T-helper 2 cell treated with Interferon-gamma antibody and Interleukin-4, amounts not matched to agents 5 μg/mL and 100 μg/mL, for 36 hours (primary cell): Measurements from ENCODE around the gene ZNF582.
A peak's percentile ranks its signal among the peaks of the same experiment; 100 is the strongest.

ENCODE experiments used
- DNase-seq: peaks from one replicate; pipeline ENCODE4 v3.0.0; 2021; ENCODE audit warnings: low spot score
- H3K27ac Mint-ChIP-seq: one replicate; pipeline ENCODE4 v1.8.0; 2021; ENCODE audit warnings: mild to moderate bottlenecking, mixed read lengths
- H3K27me3 Mint-ChIP-seq: one replicate; pipeline ENCODE4 v1.8.0; 2021; ENCODE audit warnings: low read depth, mixed read lengths
- H3K36me3 Mint-ChIP-seq: one replicate; pipeline ENCODE4 v1.8.0; 2021; ENCODE audit warnings: low read depth, mixed read lengths
- H3K4me1 Mint-ChIP-seq: one replicate; pipeline ENCODE4 v1.8.0; 2021; ENCODE audit warnings: low read depth, mixed read lengths
- H3K4me3 Mint-ChIP-seq: one replicate; pipeline ENCODE4 v1.8.0; 2022; ENCODE audit warnings: mild to moderate bottlenecking, moderate library complexity, mixed read lengths
- H3K9me3 Mint-ChIP-seq: one replicate; pipeline ENCODE4 v1.8.0; 2021; ENCODE audit warnings: mixed read lengths

The ZNF582 gene

DNA sequence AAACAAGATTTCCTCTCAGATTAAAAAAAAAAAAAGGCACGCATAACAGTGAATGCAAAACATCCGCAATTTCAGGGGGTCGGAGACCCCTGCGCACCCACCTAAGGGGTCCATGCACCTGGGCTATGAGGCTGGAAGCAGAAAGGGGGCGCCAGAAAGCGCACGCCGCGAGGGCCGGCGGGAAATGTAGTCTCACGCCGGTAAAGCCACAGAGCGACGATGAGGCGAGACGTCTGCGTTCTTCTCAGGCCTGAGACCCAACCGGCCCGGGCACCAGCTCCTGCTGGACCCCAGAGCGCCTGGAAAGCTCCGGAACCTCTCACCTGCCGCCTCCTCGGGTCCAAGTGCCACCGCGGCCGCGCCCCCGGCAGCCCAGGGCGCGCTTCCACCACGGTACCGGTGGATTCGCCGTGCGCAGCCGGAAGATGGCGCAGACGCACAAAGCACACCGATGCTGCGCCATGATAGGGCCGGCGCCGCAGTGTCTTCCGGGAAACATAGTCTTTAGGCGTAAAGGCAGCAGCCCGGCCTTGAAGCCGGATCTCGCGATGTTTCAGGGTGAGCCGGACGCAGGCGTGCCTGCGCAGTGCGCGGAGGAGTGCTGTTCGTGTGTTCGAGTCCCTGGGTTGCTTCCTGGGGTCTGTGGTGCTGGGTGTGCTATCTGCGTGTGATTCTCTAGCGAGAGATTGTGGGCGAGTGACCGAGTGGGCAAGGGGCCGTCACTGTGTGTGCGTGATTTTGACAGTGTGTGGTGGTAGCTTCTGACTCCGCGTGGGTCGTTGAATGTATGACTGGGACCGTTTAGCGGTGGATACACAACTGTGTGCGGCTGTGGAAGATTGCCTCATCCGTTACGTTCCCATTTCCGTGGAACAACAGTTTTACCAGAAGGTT, at the start of gene ZNF582:
ZNF582 (minus strand) TSS at position 416 of the 894 bp plus-strand sequence. CDS start 1,782 bp downstream, outside the sequence.
- H3K36me3 Mint-ChIP-seq = peaks cover 12% of the 10 kb centered on the region
- peak within 1 kb of the TSS; percentile 94 for H3K27ac Mint-ChIP-seq
- H3K4me1 Mint-ChIP-seq = peaks cover 7% of the 10 kb centered on the region
- no peaks in the 10 kb centered on the region for H3K27me3 Mint-ChIP-seq
- H3K4me3 Mint-ChIP-seq = peak within 1 kb of the TSS; percentile 97
- H3K9me3 Mint-ChIP-seq = peaks cover 74% of the 10 kb centered on the region
- DNase-seq = peak; percentile 87

DNA sequence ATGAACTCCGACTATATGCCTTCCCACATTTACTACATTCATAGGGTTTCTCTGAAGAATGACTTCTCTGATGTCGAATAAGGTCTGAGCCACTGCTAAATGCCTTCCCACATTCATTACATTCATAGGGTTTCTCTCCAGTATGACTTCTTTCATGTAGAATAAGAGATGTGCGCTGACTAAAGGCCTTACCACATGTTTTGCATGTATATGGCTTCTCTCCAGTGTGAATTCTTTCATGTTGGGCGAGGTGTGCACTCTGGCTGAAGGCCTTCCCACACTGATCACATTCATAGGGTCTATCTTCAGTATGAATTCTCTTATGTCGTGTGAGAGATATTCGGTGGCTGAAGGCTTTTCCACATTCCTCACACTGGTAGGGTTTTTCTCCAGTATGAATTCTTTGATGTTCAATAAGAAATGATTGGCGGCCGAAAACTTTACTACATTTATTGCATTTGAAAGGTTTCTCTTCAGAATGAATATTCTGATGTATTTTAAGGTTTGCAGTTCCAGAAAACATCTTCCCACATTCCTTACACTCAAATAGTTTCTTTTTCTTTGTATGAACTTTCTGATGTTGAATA, 48.0 kb upstream of the ZNF582 start:
- no peaks in the 10 kb centered on the region for H3K27me3 Mint-ChIP-seq
- H3K4me1 Mint-ChIP-seq = no peaks in the 10 kb centered on the region
- no peak overlapping the region for H3K27ac Mint-ChIP-seq
- peaks cover 66% of the 10 kb centered on the region for H3K9me3 Mint-ChIP-seq
- DNase-seq = no peak
- H3K4me3 Mint-ChIP-seq = no peak overlapping the region
- peaks cover 2% of the 10 kb centered on the region for H3K36me3 Mint-ChIP-seq

DNA sequence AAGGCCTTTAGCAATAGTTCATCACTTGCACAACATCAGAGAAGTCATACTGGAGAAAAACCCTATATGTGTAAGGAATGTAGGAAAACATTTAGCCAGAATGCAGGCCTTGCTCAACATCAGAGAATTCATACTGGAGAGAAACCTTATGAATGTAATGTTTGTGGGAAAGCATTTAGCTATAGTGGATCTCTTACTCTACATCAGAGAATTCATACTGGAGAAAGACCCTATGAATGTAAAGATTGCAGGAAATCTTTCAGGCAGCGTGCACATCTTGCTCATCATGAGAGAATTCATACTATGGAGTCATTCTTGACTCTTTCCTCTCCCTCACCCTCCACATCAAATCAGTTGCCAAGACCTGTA, 30.6 kb upstream of the ZNF582 start:
- DNase-seq = no peak
- Mint-ChIP-seq H3K9me3 (peaks cover 86% of the 10 kb centered on the region), H3K36me3 (peaks cover 39% of the 10 kb centered on the region), H3K4me3 (no peak overlapping the region), H3K27ac (no peak overlapping the region), H3K27me3 (no peaks in the 10 kb centered on the region), H3K4me1 (no peaks in the 10 kb centered on the region)

DNA sequence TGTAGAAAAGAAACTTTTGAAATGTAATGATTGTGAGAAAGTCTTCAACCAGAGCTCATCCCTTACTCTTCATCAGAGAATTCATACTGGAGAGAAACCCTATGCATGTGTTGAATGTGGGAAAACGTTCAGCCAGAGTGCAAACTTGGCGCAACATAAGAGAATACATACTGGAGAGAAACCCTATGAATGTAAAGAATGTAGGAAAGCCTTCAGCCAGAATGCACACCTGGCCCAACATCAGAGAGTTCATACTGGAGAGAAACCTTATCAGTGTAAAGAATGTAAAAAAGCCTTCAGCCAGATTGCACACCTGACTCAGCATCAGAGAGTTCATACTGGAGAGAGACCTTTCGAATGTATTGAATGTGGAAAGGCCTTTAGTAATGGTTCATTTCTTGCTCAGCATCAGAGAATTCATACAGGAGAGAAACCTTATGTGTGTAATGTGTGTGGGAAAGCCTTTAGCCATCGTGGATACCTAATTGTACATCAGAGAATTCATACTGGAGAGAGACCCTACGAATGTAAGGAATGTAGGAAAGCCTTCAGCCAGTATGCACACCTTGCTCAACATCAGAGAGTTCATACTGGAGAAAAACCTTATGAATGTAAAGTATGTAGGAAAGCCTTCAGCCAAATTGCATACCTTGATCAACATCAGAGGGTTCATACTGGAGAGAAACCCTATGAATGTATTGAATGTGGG, 30.1 kb upstream of the ZNF582 start:
- Mint-ChIP-seq H3K27me3 (no peaks in the 10 kb centered on the region), H3K4me1 (no peaks in the 10 kb centered on the region), H3K9me3 (peaks cover 89% of the 10 kb centered on the region), H3K36me3 (peaks cover 42% of the 10 kb centered on the region), H3K27ac (no peak overlapping the region), H3K4me3 (no peak overlapping the region)
- no peak for DNase-seq

DNA sequence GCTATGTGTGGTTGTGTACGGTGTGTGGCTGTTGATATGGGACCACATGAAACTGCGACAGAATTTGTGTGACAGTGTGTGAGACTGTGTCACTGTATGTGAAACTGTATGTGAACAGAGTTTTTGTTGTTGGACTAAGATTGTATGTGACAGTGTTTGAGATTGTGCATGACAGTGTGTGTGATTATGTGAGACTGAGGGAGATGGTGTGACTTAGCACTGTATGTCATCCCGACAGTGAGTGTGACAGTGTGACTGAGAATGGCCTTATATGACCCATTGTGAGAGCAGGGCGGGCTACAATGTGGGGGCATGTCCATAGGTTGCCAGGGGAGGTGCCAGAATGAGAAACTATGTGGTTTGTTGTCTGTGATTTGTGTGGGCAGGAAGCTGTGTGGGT, 11.7 kb upstream of the ZNF582 start:
- no peak for DNase-seq
- H3K9me3 Mint-ChIP-seq = peaks cover 69% of the 10 kb centered on the region
- peaks cover 50% of the 10 kb centered on the region for H3K36me3 Mint-ChIP-seq
- no peaks in the 10 kb centered on the region for H3K27me3 Mint-ChIP-seq
- H3K4me1 Mint-ChIP-seq = peaks cover 17% of the 10 kb centered on the region
- peak overlapping the region; percentile 82 for H3K27ac Mint-ChIP-seq
- peak overlapping the region; percentile 85 for H3K4me3 Mint-ChIP-seq

DNA sequence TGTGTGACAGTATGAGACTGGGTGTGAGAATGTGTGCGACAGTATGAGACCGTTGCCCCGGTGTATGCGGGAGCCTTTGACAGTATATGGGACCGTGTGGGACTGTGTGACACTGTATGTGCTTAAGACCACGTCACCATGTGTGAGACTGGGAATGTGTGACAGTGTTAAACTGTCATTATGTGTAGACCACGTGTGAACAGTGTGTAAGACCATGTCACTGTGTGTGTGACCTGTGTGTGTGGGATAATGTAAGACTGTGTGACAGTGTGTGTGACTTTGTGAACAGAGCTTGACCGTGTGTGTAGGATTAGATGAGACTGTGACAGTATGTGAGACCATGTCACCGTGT, 11.3 kb upstream of the ZNF582 start:
- peaks cover 46% of the 10 kb centered on the region for H3K36me3 Mint-ChIP-seq
- no peaks in the 10 kb centered on the region for H3K27me3 Mint-ChIP-seq
- H3K9me3 Mint-ChIP-seq = peaks cover 66% of the 10 kb centered on the region
- H3K4me1 Mint-ChIP-seq = peaks cover 17% of the 10 kb centered on the region
- peak overlapping the region; percentile 82 for H3K27ac Mint-ChIP-seq
- peak overlapping the region; percentile 85 for H3K4me3 Mint-ChIP-seq
- DNase-seq = no peak

DNA sequence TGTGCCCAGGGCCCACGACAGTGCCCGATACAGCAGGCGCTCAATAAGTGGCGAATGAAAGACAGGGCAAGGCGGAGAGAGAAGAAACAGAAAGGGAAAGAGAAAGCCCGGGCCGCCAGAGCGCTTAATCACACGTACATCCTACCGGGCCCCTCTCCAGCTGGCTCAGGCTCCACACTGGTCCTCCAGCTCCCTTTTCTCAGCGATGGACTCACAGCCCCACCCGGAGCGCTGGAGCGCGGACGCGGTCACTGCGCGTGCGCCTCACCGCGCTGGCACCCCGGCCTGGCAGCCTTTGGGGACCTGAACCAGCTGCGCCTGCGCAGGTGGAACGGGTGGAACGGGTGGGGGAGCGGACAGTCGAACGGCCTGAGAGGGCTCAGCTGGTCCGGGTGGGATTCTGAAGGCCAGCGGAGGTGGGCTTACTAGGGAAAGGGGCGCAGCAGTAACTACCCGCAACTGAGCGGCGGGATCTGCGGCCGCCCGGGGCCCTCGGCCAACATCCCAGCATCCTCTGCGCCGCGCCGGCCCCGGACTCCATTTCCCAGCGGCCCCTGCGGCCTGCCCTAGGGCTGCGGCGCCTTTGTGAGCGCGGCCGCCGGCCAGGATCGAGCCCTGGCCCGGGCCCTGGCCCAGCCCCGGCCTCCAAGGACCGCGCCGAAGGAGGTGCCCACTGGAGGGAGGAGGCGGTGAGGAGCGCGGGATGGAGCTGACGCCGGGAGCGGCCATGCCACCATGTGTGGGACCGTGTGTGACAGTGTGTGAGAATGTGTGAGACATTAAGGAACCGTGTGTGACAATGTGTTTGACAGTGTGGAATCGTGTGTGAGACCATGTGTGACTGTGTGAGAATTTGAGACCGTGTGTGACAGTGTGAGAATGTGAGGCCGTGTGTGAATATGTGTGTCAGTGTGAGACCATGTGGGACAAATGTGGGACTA, 10.7 kb upstream of the ZNF582 start, which contains the start of gene ZNF583:
ZNF583 (plus strand) TSS at position 569 of the 941 bp plus-strand sequence. CDS start 2,783 bp downstream, outside the sequence.
- DNase-seq = peak; percentile 91
- peaks cover 71% of the 10 kb centered on the region for H3K9me3 Mint-ChIP-seq
- H3K4me3 Mint-ChIP-seq = peak within 1 kb of the TSS; percentile 85
- H3K27ac Mint-ChIP-seq = peak within 1 kb of the TSS; percentile 82
- no peaks in the 10 kb centered on the region for H3K27me3 Mint-ChIP-seq
- H3K4me1 Mint-ChIP-seq = peaks cover 17% of the 10 kb centered on the region
- peaks cover 47% of the 10 kb centered on the region for H3K36me3 Mint-ChIP-seq

DNA sequence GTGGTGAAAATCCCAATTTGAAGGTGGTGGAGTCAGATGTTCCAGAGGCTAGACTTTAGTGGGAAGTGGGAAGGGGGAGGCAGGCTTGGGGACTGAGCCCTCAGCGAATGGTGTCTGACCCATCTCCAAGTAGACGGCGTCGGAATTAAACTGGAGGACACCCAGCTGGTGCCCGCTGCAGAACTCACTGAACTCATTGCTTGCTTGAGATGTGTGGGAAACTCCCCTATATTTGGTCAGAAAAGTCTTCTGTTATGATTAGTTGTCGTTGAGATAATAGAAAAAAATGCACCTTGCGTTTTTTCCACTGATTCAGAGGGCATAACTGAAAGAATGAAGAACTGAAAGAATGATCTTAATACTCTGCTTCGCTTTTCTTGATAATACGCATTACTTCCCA, 9.9 kb upstream of the ZNF582 start:
- peak overlapping the region; percentile 85 for H3K4me3 Mint-ChIP-seq
- H3K4me1 Mint-ChIP-seq = peaks cover 17% of the 10 kb centered on the region
- H3K27ac Mint-ChIP-seq = peak overlapping the region; percentile 82
- H3K27me3 Mint-ChIP-seq = no peaks in the 10 kb centered on the region
- peaks cover 43% of the 10 kb centered on the region for H3K36me3 Mint-ChIP-seq
- H3K9me3 Mint-ChIP-seq = peaks cover 70% of the 10 kb centered on the region
- no peak for DNase-seq

DNA sequence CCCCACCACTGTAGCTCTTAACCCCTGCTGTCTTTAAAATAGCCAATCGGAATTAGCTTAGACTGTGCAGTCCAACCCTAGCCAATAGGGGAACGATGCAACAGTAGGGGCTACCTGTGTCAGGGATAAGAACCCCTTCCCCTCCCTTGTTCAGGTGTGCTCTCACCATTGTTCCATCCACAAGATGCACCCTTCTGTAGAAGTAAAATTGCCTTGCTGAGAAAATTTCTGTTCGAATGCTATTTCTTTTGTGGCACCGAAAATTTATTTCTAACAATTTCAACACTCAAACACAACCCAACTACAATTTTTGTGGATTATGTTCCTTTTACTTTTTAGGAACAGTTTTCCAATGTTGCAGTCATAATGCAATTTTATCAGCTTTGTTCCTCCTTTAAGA, 7.2 kb upstream of the ZNF582 start:
- no peaks in the 10 kb centered on the region for H3K27me3 Mint-ChIP-seq
- DNase-seq = no peak
- H3K4me1 Mint-ChIP-seq = peaks cover 17% of the 10 kb centered on the region
- peaks cover 75% of the 10 kb centered on the region for H3K9me3 Mint-ChIP-seq
- H3K36me3 Mint-ChIP-seq = peaks cover 29% of the 10 kb centered on the region
- no peak overlapping the region for H3K4me3 Mint-ChIP-seq
- H3K27ac Mint-ChIP-seq = no peak overlapping the region

DNA sequence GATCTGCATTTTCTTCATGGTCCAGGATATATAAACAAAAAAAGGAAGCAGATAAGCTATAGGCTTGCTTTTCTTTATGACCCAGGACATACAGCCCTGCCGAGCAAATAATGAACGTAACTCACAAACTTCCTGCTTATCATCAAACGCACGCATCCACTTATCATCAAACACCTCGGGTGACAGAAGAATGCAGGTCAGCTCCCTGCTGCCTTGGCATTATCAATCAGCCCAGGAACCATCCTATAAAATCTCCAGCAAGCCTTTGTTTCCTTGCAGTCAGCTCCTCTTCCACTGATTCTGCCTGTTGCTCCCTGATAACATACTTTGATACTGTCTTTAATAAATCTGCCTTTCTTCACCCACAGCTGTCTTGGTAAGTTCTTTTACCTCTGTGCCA, 5.5 kb upstream of the ZNF582 start:
- Mint-ChIP-seq H3K9me3 (peaks cover 78% of the 10 kb centered on the region), H3K36me3 (peaks cover 20% of the 10 kb centered on the region), H3K27ac (no peak overlapping the region), H3K27me3 (no peaks in the 10 kb centered on the region), H3K4me1 (peaks cover 8% of the 10 kb centered on the region), H3K4me3 (no peak overlapping the region)
- DNase-seq = no peak

DNA sequence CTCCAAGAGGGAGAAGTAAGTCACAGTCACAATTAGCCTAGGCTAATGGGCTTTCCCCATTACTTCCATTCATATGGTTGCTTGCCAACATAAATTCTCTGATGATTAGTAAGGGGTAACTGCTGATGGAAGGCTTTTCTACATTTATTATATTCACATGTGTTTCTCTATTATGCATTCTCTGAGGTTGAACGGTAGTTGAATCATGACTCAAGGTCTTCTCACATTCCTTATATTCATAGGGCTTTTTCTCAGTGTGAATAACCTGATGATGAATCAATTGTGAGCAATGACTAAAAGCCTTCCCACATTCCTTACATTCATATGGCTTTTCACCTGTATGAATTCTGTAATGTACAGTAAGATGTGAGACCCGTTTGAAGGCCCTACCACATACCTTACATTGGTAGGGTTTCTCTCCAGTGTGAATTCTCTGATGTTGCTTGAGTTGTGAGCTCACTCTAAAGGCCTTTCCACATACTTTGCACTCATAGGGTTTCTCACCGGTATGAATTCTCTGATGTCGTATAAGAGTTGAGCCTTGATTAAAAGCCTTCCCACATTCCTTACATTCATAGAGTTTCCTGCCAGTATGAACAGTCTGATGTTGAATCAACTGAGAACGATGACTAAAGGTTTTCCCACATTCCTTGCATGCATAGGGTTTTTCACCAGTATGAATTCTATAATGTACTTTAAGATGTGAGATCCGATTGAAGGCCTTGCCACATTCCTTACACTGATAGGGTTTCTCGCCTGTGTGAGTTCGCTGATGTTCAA, 9.3 kb downstream of the ZNF582 start:
- DNase-seq = no peak
- Mint-ChIP-seq H3K27me3 (no peaks in the 10 kb centered on the region), H3K27ac (no peak overlapping the region), H3K4me3 (no peak overlapping the region), H3K9me3 (peaks cover 74% of the 10 kb centered on the region), H3K36me3 (peaks cover 7% of the 10 kb centered on the region), H3K4me1 (no peaks in the 10 kb centered on the region)

DNA sequence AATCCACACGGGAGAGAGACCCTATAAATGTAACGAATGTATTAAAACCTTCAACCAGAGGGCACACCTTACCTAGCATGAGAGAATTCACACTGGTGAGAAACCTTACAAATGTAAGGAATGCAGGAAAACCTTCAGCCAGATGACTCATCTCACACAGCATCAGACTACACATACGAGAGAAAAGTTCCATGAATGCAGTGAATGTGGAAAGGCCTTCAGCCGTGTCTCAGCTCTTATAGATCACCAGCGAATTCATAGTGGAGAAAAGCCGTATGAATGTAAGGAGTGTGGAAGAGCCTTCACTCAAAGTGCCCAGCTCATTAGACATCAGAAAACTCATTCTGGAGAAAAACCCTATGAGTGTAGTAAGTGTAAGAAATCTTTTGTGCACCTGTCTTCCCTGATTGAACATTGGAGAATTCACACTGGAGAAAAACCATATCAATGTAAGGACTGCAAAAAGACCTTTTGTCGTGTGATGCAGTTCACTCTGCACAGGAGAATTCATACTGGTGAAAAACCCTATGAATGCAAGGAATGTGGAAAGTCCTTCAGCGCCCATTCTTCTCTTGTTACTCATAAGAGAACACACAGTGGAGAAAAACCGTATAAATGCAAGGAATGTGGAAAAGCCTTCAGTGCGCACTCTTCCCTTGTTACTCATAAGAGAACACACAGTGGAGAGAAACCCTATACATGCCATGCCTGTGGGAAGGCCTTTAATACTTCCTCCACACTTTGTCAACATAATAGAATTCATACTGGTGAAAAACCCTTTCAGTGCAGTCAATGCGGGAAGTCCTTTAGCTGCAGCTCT, 16.0 kb downstream of the ZNF582 start:
- Mint-ChIP-seq H3K27me3 (no peaks in the 10 kb centered on the region), H3K4me1 (no peaks in the 10 kb centered on the region), H3K36me3 (peaks cover 48% of the 10 kb centered on the region), H3K4me3 (no peak overlapping the region), H3K9me3 (peaks cover 83% of the 10 kb centered on the region), H3K27ac (no peak overlapping the region)
- DNase-seq = no peak
